Bronchial epithelial cell (primary cell): ENCODE measurements around the gene ABCC11. TPM values are rescaled to one million over a fixed set of nuclear protein-coding genes. Genes with fewer than 3 reads are reported as not detected.

Experiments used
- DNase-seq: peaks from one replicate; pipeline ENCODE4 v3.0.0-alpha.2; 2010; ENCODE audit warnings: low read depth
- FAIRE-seq: peaks from 2 replicates; lab custom pipeline; 2011; peaks lifted over from hg19 to GRCh38; lab: Jason Lieb, UNC
- H3K27me3 ChIP-seq: 2 replicates; pipeline ENCODE4 v1.5.1; 2011; ENCODE audit warnings: low read length; ENCODE audit not compliant: control insufficient read depth, insufficient read depth
- H3K36me3 ChIP-seq: 2 replicates; pipeline ENCODE4 v1.5.1; 2011; ENCODE audit warnings: low read length; ENCODE audit not compliant: control insufficient read depth, insufficient read depth
- H3K4me3 ChIP-seq: 2 replicates; pipeline ENCODE4 v1.5.1; 2011; ENCODE audit warnings: mild to moderate bottlenecking, low read depth, low read length, control low read depth
- CTCF ChIP-seq: IDR thresholded peaks from 2 replicates; pipeline ENCODE4 v1.5.1; 2011; ENCODE audit warnings: mild to moderate bottlenecking, moderate library complexity, low read length, control low read depth, inconsistent platforms; ENCODE audit not compliant: insufficient read depth, severe bottlenecking
- total RNA-seq: library from RNA; depleted of rRNA; stranded (reverse); fragments of >200 nt; gene quantifications from 2 replicates; pipeline ENCODE4 v1.2.1, GENCODE V29; 2014

The ABCC11 gene
- total RNA-seq, 1 donor from 2014 or later = 0.26 TPM

GRCh38 chr16:48194828-48195556 lies 52.3 kb downstream of the ABCC11 start:
- Histone ChIP-seq H3K4me3 (no peak overlapping the region), H3K27me3 (no peaks in the 10 kb centered on the region), H3K36me3 (no peaks in the 10 kb centered on the region)
- FAIRE-seq (peak; percentile 72), DNase-seq (peak; percentile 100)
- no peak for TF ChIP-seq CTCF

- no peak for DNase-seq
- no peaks in the 10 kb centered on the region for H3K27me3 ChIP-seq
- H3K4me3 ChIP-seq = no peak overlapping the region
- no peaks in the 10 kb centered on the region for H3K36me3 ChIP-seq
- no peak for FAIRE-seq
- TF ChIP-seq CTCF = no peak
Measured at GRCh38 chr16:48193846-48194245, 53.5 kb downstream of the ABCC11 start.

- TF ChIP-seq CTCF = no peak
- no peak for DNase-seq
- no peak for FAIRE-seq
- Histone ChIP-seq H3K27me3 (no peaks in the 10 kb centered on the region), H3K4me3 (no peak overlapping the region), H3K36me3 (no peaks in the 10 kb centered on the region)
Measured at GRCh38 chr16:48188449-48189102, 58.8 kb downstream of the ABCC11 start.

GRCh38 chr16:48187779-48188178 lies 59.6 kb downstream of the ABCC11 start:
- FAIRE-seq = no peak

GRCh38 chr16:48184681-48185080 lies 62.7 kb downstream of the ABCC11 start:
- H3K4me3 ChIP-seq = no peak overlapping the region
- H3K27me3 ChIP-seq = no peaks in the 10 kb centered on the region
- FAIRE-seq = no peak
- TF ChIP-seq CTCF = no peak
- DNase-seq = peak; percentile 33
- no peaks in the 10 kb centered on the region for H3K36me3 ChIP-seq

More at GRCh38 chr16:48187779-48188178, 59.6 kb downstream of the ABCC11 start:
- H3K4me3 ChIP-seq = no peak overlapping the region
- no peak for DNase-seq
- no peak for TF ChIP-seq CTCF
- no peaks in the 10 kb centered on the region for H3K27me3 ChIP-seq
- no peaks in the 10 kb centered on the region for H3K36me3 ChIP-seq
